HG02884 (cell line): ENCODE results near the gene SYCP2L.
"Not testable (repeated sequence)": the region's sequence is repeated elsewhere in the genome, so short reads cannot be mapped to it uniquely, and the experiment has no call there.

ENCODE experiments used
- ATAC-seq: cut with Tn5 transposase; IDR thresholded peaks from one replicate; pipeline ENCODE4 v1.9.1; 2021; ENCODE audit warnings: mild to moderate bottlenecking, moderate library complexity; ENCODE audit not compliant: unreplicated experiment

Gene SYCP2L

DNA sequence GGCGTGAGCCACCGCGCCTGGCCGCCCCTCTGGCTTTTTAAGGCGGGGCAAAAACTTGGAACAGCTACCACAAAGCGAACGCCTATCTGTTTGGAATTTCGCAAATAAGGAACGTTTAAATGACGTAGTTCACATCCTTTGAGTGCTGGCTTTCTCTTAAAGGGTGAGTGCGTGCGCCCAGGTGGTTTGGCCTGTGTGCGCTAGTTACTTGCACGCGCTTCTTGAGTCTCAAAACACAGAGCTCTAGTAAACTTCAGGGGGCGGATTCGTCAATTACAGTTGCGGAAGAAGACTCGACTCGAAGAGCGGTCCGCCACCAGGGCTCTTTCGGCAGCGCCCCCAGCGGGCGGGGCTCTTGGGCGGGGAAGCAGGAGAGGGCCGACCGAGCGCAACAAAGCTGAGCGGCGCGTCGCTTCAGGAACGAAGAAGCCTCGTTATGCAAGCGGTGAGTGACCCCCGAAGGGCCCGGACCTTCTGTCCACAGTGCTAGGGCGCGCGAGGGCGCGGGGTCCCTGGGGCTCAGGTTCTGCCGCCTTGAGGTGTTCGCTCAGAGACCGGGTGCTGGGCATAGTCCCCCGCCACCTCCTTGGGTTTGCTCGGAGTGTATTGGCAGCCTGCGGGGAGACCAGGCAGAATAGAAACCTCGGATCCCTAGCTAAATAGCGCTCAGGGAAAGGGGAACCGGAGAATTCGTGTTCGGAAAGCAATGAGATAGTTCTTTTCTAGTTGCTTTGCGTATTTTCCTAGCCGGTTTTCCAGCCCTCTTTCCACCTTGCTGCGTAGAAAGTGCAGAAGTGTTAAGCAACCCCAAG lies at the start of gene SYCP2L:
Gene SYCP2L (plus strand): TSS at position 362 of the 812 bp plus-strand sequence. CDS start 75 bp downstream, at position 437.
- no peak for ATAC-seq

GRCh38 chr6:10837622-10837994 lies 49.2 kb upstream of the SYCP2L start:
- ATAC-seq = no peak

GRCh38 chr6:10837995-10838793 lies 48.7 kb upstream of the SYCP2L start, which contains the start of gene MAK:
TSS of gene MAK (minus strand) at chr6:10838539. CDS start at chr6:10830648, 7,891 bp downstream.
- peak; percentile 80 for ATAC-seq

DNA sequence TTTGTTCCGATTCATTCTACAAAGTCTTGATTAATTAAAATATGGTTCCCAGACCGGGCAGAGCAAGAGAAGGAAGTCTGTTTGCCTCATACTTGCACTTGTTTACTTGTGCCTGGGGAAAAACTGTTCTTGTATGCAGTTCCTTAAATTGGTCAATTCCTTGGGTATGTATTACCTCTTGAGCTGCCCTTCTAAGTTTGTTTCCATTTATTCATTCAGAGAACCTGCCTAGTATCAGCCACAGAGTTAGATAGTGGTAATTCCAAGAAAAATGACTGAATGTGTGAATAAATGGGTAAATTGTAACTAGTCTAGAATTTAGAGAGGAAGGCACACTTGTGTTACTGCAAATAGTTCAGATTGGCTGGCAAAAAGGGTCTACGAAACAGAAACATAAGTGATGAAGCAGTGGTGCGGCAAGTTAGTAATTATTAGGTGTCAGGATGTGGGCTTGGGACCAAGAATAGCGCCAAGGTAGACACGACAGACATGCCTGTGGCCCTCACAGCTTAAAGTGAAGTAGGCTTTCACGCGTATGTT lies 48.0 kb upstream of the SYCP2L start:
- ATAC-seq = peak; percentile 56

GRCh38 chr6:10843554-10843953 lies 43.3 kb upstream of the SYCP2L start:
- no peak for ATAC-seq

- no peak for ATAC-seq
These were observed 39.2 kb upstream of the SYCP2L start for GRCh38 chr6:10847684-10848083.

DNA sequence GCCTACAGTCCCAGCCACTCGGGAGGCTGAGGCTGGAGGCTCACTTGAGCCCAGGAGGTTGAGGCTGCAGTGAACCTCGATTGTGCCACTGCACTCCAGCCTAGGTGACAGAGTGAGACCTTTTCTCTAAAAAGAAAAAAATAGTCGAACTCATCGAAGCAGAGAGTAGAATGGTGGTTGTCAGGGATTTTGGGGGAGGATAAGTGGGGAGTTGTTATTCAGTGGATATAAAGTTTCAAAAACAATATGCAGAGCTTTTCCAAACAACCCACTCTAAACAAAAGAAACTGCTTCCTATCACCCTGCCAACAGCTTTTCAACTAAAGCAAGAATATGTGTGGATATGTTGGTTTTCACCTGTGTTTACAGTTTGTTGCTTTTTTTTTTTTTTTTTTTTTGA lies 37.0 kb upstream of the SYCP2L start:
- no peak for ATAC-seq

DNA sequence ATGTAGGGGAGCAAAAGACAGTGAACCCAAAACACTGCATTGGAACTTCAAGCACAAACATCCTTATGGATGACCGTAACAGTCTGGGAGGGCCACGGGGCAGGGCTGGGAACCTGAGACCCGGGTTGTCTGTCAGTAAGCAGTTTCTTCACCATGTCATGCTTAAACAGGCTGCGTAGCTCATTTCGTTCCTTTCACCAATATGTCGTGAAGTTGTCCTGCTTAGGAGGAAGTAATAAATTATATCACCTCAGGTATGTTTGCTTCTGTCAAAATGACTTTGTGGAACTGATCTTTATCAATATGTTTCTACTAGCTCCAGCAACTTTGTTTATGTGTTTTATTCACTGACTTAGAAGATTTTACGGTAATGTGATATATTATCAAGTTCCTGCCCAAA lies 36.1 kb upstream of the SYCP2L start:
- no peak for ATAC-seq

- ATAC-seq = no peak
These were observed 34.4 kb upstream of the SYCP2L start for GRCh38 chr6:10852361-10852960.

DNA sequence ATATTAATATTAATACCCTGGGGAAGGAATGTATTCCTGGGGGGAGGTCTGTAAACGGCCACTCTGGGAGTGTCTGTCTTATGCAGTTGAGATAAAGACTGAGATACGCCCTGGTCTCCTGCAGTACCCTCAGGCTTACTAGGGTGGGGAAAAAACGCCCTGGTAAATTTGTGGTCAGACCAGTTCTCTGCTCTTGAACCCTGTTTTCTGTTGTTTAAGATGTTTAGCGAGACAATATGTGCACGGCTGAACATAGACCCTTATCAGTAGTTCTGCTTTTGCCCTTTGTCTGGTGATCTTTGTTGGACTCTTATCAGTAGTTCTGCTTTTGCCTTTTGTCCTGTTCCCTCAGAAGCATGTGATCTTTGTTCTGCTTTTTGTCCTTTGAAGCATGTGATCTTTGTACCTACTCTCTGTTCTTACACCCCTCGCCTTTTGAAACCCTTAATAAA lies 33.0 kb upstream of the SYCP2L start:
- ATAC-seq = not testable (repeated sequence)

GRCh38 chr6:10854922-10855632 lies 31.8 kb upstream of the SYCP2L start:
- ATAC-seq = no peak

DNA sequence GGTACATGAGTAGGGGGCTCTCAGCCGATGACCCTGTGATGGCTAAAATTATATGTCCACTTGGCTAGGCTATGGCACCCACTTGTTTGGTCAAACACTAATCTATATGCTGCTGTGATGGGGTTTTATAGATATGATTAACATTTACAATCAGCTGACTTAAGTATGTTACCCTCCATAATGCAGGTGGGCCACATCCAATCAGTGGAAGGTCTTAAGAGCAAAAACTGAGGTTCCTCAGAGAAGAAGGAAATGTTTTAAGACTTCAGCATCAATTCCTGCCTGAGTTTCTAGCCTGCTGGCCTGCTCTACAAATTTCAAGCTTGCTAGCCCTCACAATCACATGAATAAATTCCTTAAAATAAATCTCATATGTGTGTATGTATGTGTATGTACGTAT lies 29.6 kb upstream of the SYCP2L start:
- no peak for ATAC-seq

DNA sequence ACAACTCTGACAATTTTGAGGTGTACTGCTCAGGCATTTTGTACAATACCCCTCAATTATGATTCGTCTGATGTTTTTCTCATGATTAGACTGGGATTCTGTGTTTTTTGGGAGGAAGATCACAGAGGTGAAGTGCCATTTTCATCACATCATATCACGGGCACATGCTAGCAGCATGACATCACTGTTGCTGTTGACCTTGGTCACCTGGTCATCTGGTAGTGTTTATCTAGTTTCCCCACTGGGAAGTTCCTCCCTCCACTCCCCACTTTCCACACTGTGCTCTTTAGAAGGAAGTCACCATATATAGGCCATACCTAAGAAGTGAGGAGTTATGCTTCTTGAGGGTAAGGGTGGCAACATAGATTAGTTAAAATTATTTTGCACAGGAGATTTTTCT lies 25.8 kb upstream of the SYCP2L start:
- ATAC-seq = no peak

DNA sequence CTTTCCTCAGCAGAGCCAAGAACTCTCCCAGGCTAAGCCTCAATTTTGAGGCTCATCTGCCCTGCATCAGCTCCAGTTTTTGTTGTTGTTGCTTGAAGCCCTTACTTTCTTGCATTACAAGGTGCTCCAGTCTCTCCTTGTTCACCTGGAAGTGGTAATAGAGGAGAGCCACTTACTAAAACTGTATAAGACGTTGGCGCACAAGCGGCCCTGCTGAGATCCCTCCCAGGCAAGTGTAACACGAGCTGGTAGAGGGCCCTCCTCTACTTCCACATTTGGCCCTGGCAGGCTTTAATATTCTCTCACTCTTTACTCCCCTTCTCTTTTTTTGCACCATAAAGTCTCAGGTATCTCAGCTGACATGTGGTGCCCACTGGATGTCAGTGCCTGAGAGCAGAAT lies 24.5 kb upstream of the SYCP2L start:
- ATAC-seq = no peak

GRCh38 chr6:10863031-10863430 lies 23.8 kb upstream of the SYCP2L start:
- ATAC-seq = not testable (repeated sequence)

- not testable (repeated sequence) for ATAC-seq
These were observed 20.1 kb upstream of the SYCP2L start for GRCh38 chr6:10866709-10867108.

GRCh38 chr6:10867952-10868351 lies 18.9 kb upstream of the SYCP2L start:
- no peak for ATAC-seq

DNA sequence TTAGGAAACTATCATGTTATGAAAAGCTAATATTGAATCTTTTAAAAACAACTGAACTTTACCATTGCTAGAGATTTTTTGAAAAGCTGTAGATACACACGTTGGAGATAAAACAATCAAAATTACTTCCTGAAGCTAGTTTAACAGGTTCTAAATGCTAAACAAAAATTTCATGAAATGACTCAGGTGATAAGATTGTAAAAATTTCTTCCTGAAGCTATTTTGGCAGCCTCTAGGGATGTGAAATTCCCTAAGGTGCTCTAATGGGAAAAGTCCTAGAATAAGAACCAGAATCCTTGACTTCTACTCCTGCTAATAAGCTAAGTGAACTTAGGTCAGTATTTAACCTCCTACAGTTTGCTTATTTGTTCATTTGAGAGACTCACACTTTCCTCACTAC lies 13.5 kb upstream of the SYCP2L start:
- no peak for ATAC-seq

DNA sequence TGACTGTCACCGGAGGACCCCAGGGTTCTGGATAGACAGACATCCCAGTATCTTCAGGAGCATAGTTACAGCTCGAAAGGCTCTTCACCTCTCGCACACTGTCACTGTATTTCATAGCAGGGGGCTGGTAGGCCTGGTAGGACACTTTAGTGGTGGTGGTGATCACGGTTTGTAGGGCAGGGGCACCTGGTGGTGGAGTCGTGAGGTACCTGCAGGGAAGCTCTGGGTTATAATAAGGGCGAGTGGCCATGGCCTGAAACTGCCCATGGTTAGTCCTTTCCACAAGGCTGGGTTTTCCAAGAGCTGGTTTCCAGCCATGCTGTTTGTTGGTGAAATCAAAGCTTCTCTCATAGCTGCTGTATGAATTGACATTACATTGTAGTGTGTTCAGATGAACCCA lies 12.6 kb upstream of the SYCP2L start:
- no peak for ATAC-seq

DNA sequence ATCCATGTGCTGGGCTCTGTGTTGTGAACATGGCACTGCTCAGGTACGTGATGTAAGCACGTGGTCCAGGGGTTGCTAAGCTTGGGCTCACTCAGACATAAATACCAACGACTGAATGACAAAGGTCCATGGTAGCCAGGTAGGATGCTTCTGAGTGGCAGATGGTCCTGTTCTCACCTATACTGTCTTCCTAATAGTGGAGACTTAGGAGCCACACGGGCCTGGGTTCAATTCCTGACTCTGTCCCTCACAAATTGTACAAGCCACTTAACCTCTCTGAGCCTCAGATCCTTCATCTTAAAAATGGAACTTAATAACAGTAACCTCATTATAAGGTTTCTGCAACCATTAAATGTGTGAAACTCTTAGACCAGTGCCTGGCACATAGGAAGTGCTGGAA lies 11.8 kb upstream of the SYCP2L start:
- ATAC-seq = no peak

GRCh38 chr6:10877012-10877411 lies 9.8 kb upstream of the SYCP2L start:
- ATAC-seq = no peak
